Smooth muscle cell (in vitro differentiated cells): ENCODE measurements around the gene KIRREL3. TPM values are rescaled to one million over a fixed set of nuclear protein-coding genes. Genes with fewer than 3 reads are reported as not detected.

Experiments
- DNase-seq: peaks from one replicate; lab custom pipeline; 2025; ENCODE audit not compliant: unreplicated experiment; lab: John Stamatoyannopoulos, UW
- H2AFZ ChIP-seq: fragments of 200-600 bp; sonication (generic); 2 replicates; pipeline ENCODE4 v1.6.0; 2016; ENCODE audit warnings: antibody characterized with exemption, low read depth, mild to moderate bottlenecking
- H3F3A ChIP-seq: fragments of 200-600 bp; sonication (generic); 2 replicates; pipeline ENCODE4 v1.6.0; 2017; ENCODE audit warnings: antibody characterized with exemption, low read depth
- H3K27ac ChIP-seq: fragments of 200-600 bp; sonication (generic); 2 replicates; pipeline ENCODE4 v1.5.1; 2016; ENCODE audit warnings: low read depth, mild to moderate bottlenecking
- H3K27me3 ChIP-seq: fragments of 200-600 bp; sonication (generic); 2 replicates; pipeline ENCODE4 v1.6.1; 2016; ENCODE audit warnings: low read depth, mild to moderate bottlenecking
- H3K36me3 ChIP-seq: fragments of 200-600 bp; sonication (generic); 2 replicates; pipeline ENCODE4 v1.5.1; 2016; ENCODE audit warnings: low read depth
- H3K4me1 ChIP-seq: fragments of 200-600 bp; sonication (generic); 2 replicates; pipeline ENCODE4 v1.5.1; 2016; ENCODE audit warnings: low read depth
- H3K4me2 ChIP-seq: fragments of 200-600 bp; sonication (generic); 2 replicates; pipeline ENCODE4 v1.6.0; 2016; ENCODE audit warnings: mild to moderate bottlenecking
- H3K4me3 ChIP-seq: fragments of 200-600 bp; sonication (generic); 2 replicates; pipeline ENCODE4 v1.5.1; 2016; ENCODE audit warnings: mild to moderate bottlenecking
- H3K79me2 ChIP-seq: fragments of 200-600 bp; sonication (generic); 2 replicates; pipeline ENCODE4 v1.6.0; 2016; ENCODE audit warnings: low read depth, mild to moderate bottlenecking
- H3K9ac ChIP-seq: fragments of 200-600 bp; sonication (generic); 2 replicates; pipeline ENCODE4 v1.6.0; 2016; ENCODE audit warnings: low read depth
- H3K9me3 ChIP-seq: fragments of 200-600 bp; sonication (generic); replicated peaks from 2 replicates; pipeline ENCODE4 v1.5.1; 2016; ENCODE audit warnings: low read depth
- H4K20me1 ChIP-seq: fragments of 200-600 bp; sonication (generic); 2 replicates; pipeline ENCODE4 v1.6.0; 2016; ENCODE audit warnings: low read depth
- WGBS: methylation state at CpG from one replicate; pipeline ENCODE4 v1.1.7; 2016; ENCODE audit warnings: low lambda C conversion rate; 5-methylcytosine and 5-hydroxymethylcytosine counted together
- polyA plus RNA-seq: library from polyadenylated mRNA; unstranded; fragments of >200 nt; fragmentation: Nextera tagmentation; extraction: Ambion mirVana; gene quantifications from 2 replicates; pipeline ENCODE4 v1.2.1, GENCODE V29; 2016
- total RNA-seq: library from RNA; depleted of rRNA; stranded (reverse); fragments of >200 nt; gene quantifications from 2 replicates; pipeline ENCODE4 v1.2.3, GENCODE V29; 2014
- TF ChIP-seq, protein P1 (sequence below): fragments of 200-600 bp; sonication (generic); IDR thresholded peaks from 2 replicates; pipeline ENCODE4 v1.5.1; 2017; ENCODE audit warnings: borderline replicate concordance, mild to moderate bottlenecking, antibody characterized with exemption; ENCODE audit not compliant: insufficient read depth, poor library complexity, severe bottlenecking

The KIRREL3 gene
- total and polyA plus RNA-seq, 2 experiments from 2014 or later: 1.2 TPM; not detected in 1

DNA sequence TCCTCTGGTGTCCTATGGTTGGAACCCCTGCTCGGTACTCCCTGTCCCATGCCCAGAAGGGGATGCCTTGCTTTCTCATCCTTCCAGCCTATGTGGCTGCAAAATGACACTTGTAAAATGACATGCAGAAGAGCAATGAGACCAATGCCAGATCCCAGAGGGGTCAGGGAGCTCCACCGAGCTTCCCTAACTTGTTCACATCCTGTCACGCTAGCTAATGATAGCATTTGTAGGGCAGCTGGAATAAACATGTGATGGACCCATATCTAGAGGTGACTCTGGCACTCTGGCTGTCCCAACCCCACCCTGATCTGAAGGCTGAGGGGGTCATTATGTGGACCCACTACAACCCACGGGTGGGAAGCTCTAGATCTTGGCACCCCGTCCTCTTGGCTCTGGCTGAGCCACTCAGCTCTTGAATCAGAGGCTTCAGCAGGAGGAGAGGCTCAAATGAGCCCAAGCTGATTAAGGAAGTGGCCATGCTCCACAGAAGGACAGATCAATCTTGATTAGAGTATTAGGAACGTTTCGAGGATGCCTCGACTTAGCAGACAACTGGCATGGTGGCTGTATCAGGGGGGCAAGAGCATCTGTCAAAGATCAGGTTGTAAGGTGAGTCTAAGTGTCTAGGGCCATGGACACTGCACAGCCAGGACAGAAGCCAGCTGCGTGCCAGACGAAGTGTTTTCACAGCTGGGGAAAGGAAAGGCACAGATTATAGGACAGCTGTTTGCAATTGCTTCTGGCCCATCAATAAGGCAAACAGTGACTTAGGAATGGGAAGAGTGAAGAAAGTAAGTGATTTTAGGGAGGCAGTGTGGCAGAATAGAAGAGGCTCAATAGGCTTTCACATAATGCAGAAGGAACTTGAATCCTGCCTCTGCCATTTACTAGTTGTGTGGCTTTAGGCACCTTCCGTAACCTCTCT lies 182.8 kb downstream of the KIRREL3 start:
- no peaks in the 10 kb centered on the region for H3K36me3 ChIP-seq
- WGBS: 75% methylated on average over 11 of the region's 11 CpGs
- H3K27ac ChIP-seq: no peak overlapping the region
- no peak overlapping the region for H3K4me3 ChIP-seq
- H2AFZ ChIP-seq: no peak overlapping the region
- TF ChIP-seq, protein P1, sequence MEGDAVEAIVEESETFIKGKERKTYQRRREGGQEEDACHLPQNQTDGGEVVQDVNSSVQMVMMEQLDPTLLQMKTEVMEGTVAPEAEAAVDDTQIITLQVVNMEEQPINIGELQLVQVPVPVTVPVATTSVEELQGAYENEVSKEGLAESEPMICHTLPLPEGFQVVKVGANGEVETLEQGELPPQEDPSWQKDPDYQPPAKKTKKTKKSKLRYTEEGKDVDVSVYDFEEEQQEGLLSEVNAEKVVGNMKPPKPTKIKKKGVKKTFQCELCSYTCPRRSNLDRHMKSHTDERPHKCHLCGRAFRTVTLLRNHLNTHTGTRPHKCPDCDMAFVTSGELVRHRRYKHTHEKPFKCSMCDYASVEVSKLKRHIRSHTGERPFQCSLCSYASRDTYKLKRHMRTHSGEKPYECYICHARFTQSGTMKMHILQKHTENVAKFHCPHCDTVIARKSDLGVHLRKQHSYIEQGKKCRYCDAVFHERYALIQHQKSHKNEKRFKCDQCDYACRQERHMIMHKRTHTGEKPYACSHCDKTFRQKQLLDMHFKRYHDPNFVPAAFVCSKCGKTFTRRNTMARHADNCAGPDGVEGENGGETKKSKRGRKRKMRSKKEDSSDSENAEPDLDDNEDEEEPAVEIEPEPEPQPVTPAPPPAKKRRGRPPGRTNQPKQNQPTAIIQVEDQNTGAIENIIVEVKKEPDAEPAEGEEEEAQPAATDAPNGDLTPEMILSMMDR: no peak
- no peaks in the 10 kb centered on the region for H3K27me3 ChIP-seq
- no peaks in the 10 kb centered on the region for H3K79me2 ChIP-seq
- H3K4me1 ChIP-seq: peaks cover 13% of the 10 kb centered on the region
- H3K4me2 ChIP-seq: no peak overlapping the region
- no peaks in the 10 kb centered on the region for H3F3A ChIP-seq
- no peak for DNase-seq
- no peak overlapping the region for H3K9ac ChIP-seq
- no peaks in the 10 kb centered on the region for H3K9me3 ChIP-seq
- no peaks in the 10 kb centered on the region for H4K20me1 ChIP-seq

DNA sequence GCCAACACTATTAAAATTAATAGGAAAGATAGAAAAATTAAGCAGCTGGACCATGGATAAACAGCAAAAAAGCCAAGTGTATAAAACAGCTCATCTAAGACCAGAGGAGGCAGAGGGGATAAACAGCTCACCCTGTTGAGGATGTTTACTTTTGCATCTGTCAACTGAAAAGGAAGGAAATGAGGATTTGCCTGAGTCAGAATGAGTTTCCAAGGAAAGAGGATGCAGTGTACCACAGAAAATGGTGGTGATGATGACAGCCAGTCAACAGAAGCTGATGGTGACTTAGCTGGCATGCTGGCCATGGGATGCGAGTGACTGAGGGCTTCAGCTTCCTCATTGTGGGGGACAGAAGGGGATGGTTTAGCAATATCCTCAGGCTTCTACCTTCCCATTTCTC lies 183.5 kb downstream of the KIRREL3 start:
- Histone ChIP-seq H3K4me3 (no peak overlapping the region), H3K9me3 (no peaks in the 10 kb centered on the region), H3K79me2 (no peaks in the 10 kb centered on the region), H3K27ac (no peak overlapping the region), H3K9ac (no peak overlapping the region), H3K4me1 (peaks cover 13% of the 10 kb centered on the region), H3F3A (no peaks in the 10 kb centered on the region), H3K36me3 (no peaks in the 10 kb centered on the region), H3K4me2 (no peak overlapping the region), H4K20me1 (no peaks in the 10 kb centered on the region), H2AFZ (peak overlapping the region; percentile 19), H3K27me3 (no peaks in the 10 kb centered on the region)
- TF ChIP-seq, protein P1: no peak
- no peak for DNase-seq
- 28% methylated on average over 1 of the region's 1 CpG for WGBS

DNA sequence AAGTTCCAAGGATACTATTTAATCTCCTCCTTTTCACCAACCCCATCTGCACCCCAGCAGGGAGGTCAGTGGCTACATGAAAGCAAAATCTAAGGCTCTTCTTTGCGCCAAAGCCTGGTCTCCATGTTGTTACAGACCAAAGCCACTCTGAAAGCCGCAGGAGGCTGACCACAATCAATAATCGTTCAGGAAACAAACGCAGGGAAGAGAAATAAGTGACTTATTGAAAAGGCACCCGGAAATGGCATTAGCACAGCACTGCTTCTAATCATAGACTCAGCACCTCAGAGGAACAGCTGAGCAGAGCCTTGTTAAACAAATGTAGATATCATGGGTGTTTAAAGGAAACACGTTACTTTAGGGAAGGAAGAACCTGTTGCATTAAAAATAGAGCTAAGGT lies 183.9 kb downstream of the KIRREL3 start:
- Histone ChIP-seq H3K4me3 (no peak overlapping the region), H3K27ac (no peak overlapping the region), H3K4me1 (peaks cover 13% of the 10 kb centered on the region), H3K36me3 (no peaks in the 10 kb centered on the region), H3K9ac (no peak overlapping the region), H3K4me2 (no peak overlapping the region), H4K20me1 (no peaks in the 10 kb centered on the region), H3F3A (no peaks in the 10 kb centered on the region), H2AFZ (peak overlapping the region; percentile 19), H3K27me3 (peaks cover 3% of the 10 kb centered on the region), H3K9me3 (no peaks in the 10 kb centered on the region), H3K79me2 (no peaks in the 10 kb centered on the region)
- DNase-seq: no peak
- TF ChIP-seq, protein P1: no peak
- 39% methylated on average over 6 of the region's 6 CpGs for WGBS
